Adipocyte (in vitro differentiated cells): Measurements from ENCODE around the gene ZNF438.
"Not testable (repeated sequence)": the region's sequence is repeated elsewhere in the genome, so short reads cannot be mapped to it uniquely, and the experiment has no call there.

Experiments
- DNase-seq: peaks from one replicate; pipeline ENCODE4 v3.0.0-alpha.2; 2015; ENCODE audit warnings: low read depth
- H3K27me3 ChIP-seq: replicated peaks from 2 replicates; pipeline ENCODE4 v1.7.0; 2013; ENCODE audit warnings: mild to moderate bottlenecking, low read length, moderate library complexity; ENCODE audit not compliant: control insufficient read depth, insufficient read depth
- H3K36me3 ChIP-seq: 2 replicates; pipeline ENCODE4 v1.7.0; 2013; ENCODE audit warnings: low read length, mild to moderate bottlenecking, moderate library complexity; ENCODE audit not compliant: control insufficient read depth, insufficient read depth, severe bottlenecking
- H3K4me1 ChIP-seq: 2 replicates; pipeline ENCODE4 v1.7.0; 2013; ENCODE audit warnings: mild to moderate bottlenecking, low read length, moderate library complexity; ENCODE audit not compliant: control insufficient read depth, insufficient read depth
- H3K4me3 ChIP-seq: 2 replicates; pipeline ENCODE4 v1.7.0; 2013; ENCODE audit warnings: mild to moderate bottlenecking, low read length, moderate library complexity
- H3K9ac ChIP-seq: 2 replicates; pipeline ENCODE4 v1.7.0; 2013; ENCODE audit warnings: mild to moderate bottlenecking, low read length, moderate library complexity
- H3K9me3 ChIP-seq: 2 replicates; pipeline ENCODE4 v1.7.0; 2013; ENCODE audit warnings: mild to moderate bottlenecking, low read length, moderate library complexity; ENCODE audit not compliant: control insufficient read depth

The ZNF438 gene

GRCh38 chr10:31041011-31041410 lies 9.3 kb upstream of the ZNF438 start:
- Histone ChIP-seq H3K4me3 (no peak overlapping the region), H3K36me3 (no peaks in the 10 kb centered on the region), H3K9ac (no peak overlapping the region), H3K4me1 (no peaks in the 10 kb centered on the region), H3K9me3 (no peaks in the 10 kb centered on the region), H3K27me3 (no peaks in the 10 kb centered on the region)
- no peak for DNase-seq

- H3K9ac ChIP-seq, H3K4me3 ChIP-seq, H3K36me3 ChIP-seq, DNase-seq, H3K27me3 ChIP-seq, H3K9me3 ChIP-seq: not testable (repeated sequence)
- peaks cover 16% of the 10 kb centered on the region for H3K4me1 ChIP-seq
Measured at GRCh38 chr10:31039006-31039405, 7.3 kb upstream of the ZNF438 start.

- Histone ChIP-seq H3K9ac (no peak overlapping the region), H3K9me3 (no peaks in the 10 kb centered on the region), H3K4me1 (peaks cover 28% of the 10 kb centered on the region), H3K4me3 (no peak overlapping the region), H3K36me3 (no peaks in the 10 kb centered on the region), H3K27me3 (no peaks in the 10 kb centered on the region)
- no peak for DNase-seq
Measured at GRCh38 chr10:31037749-31038148, 6.1 kb upstream of the ZNF438 start.

GRCh38 chr10:31036209-31036608 lies 4.5 kb upstream of the ZNF438 start:
- H3K9ac ChIP-seq: no peak overlapping the region

GRCh38 chr10:31035266-31035798 lies 3.7 kb upstream of the ZNF438 start:
- no peak for DNase-seq
- no peaks in the 10 kb centered on the region for H3K27me3 ChIP-seq

More at GRCh38 chr10:31036209-31036608, 4.5 kb upstream of the ZNF438 start:
- no peaks in the 10 kb centered on the region for H3K36me3 ChIP-seq
- peak; percentile 31 for DNase-seq
- H3K4me3 ChIP-seq: no peak overlapping the region
- no peaks in the 10 kb centered on the region for H3K27me3 ChIP-seq
- peaks cover 29% of the 10 kb centered on the region for H3K4me1 ChIP-seq
- H3K9me3 ChIP-seq: no peaks in the 10 kb centered on the region

GRCh38 chr10:31034098-31034909 lies 2.6 kb upstream of the ZNF438 start:
- no peaks in the 10 kb centered on the region for H3K27me3 ChIP-seq
- H3K9ac ChIP-seq: peak overlapping the region; percentile 95
- no peaks in the 10 kb centered on the region for H3K9me3 ChIP-seq
- DNase-seq: peak; percentile 95
- H3K36me3 ChIP-seq: no peaks in the 10 kb centered on the region
- peak overlapping the region; percentile 86 for H3K4me3 ChIP-seq
- H3K4me1 ChIP-seq: peaks cover 47% of the 10 kb centered on the region

More at GRCh38 chr10:31035266-31035798, 3.7 kb upstream of the ZNF438 start:
- peaks cover 37% of the 10 kb centered on the region for H3K4me1 ChIP-seq
- H3K36me3 ChIP-seq: no peaks in the 10 kb centered on the region
- H3K9ac ChIP-seq: peak overlapping the region; percentile 30
- no peaks in the 10 kb centered on the region for H3K9me3 ChIP-seq
- no peak overlapping the region for H3K4me3 ChIP-seq

- H3K36me3 ChIP-seq: no peaks in the 10 kb centered on the region
- H3K27me3 ChIP-seq: no peaks in the 10 kb centered on the region
- no peaks in the 10 kb centered on the region for H3K9me3 ChIP-seq
- H3K4me1 ChIP-seq: peaks cover 54% of the 10 kb centered on the region
- H3K9ac ChIP-seq: peak overlapping the region; percentile 95
- no peak for DNase-seq
- H3K4me3 ChIP-seq: peak overlapping the region; percentile 86
Measured at GRCh38 chr10:31033147-31033546, 1.5 kb upstream of the ZNF438 start.

- Histone ChIP-seq H3K36me3 (no peaks in the 10 kb centered on the region), H3K27me3 (no peaks in the 10 kb centered on the region), H3K9me3 (no peaks in the 10 kb centered on the region), H3K9ac (peak overlapping the region; percentile 95), H3K4me1 (peaks cover 55% of the 10 kb centered on the region), H3K4me3 (peak overlapping the region; percentile 86)
- peak; percentile 94 for DNase-seq
Measured at GRCh38 chr10:31032258-31033132, 830 bp upstream of the ZNF438 start.

GRCh38 chr10:31031205-31031557 lies 484 bp downstream of the ZNF438 start:
- H3K27me3 ChIP-seq: no peaks in the 10 kb centered on the region
- H3K4me3 ChIP-seq: peak overlapping the region; percentile 86
- H3K9ac ChIP-seq: peak overlapping the region; percentile 95
- DNase-seq: no peak
- H3K36me3 ChIP-seq: no peaks in the 10 kb centered on the region
- H3K4me1 ChIP-seq: peaks cover 55% of the 10 kb centered on the region
- no peaks in the 10 kb centered on the region for H3K9me3 ChIP-seq

GRCh38 chr10:31030800-31031199 lies 865 bp downstream of the ZNF438 start:
- Histone ChIP-seq H3K4me3 (peak overlapping the region; percentile 86), H3K9me3 (no peaks in the 10 kb centered on the region), H3K9ac (peak overlapping the region; percentile 95), H3K27me3 (no peaks in the 10 kb centered on the region), H3K4me1 (peaks cover 55% of the 10 kb centered on the region), H3K36me3 (no peaks in the 10 kb centered on the region)
- DNase-seq: no peak

- Histone ChIP-seq H3K9me3 (no peaks in the 10 kb centered on the region), H3K36me3 (no peaks in the 10 kb centered on the region), H3K27me3 (no peaks in the 10 kb centered on the region), H3K9ac (peak overlapping the region; percentile 95), H3K4me1 (peaks cover 55% of the 10 kb centered on the region), H3K4me3 (peak overlapping the region; percentile 86)
- DNase-seq: no peak
Measured at GRCh38 chr10:31030260-31030659, 1.4 kb downstream of the ZNF438 start.
